GM23248 (cell line): Measurements from ENCODE around the gene VGLL2. TPM values are rescaled to one million over a fixed set of nuclear protein-coding genes. Genes with fewer than 3 reads are reported as not detected.

Source experiments
- DNase-seq: peaks from one replicate; pipeline ENCODE4 v3.0.0-alpha.2; 2015
- H2AFZ ChIP-seq: fragments of 200-600 bp; sonication (generic); 2 replicates; pipeline ENCODE4 v1.6.1; 2016; ENCODE audit warnings: antibody characterized with exemption
- H3F3A ChIP-seq: fragments of 200-600 bp; sonication (generic); 2 replicates; pipeline ENCODE4 v1.6.1; 2016; ENCODE audit warnings: mild to moderate bottlenecking, antibody characterized with exemption, mixed run types; ENCODE audit not compliant: insufficient read depth
- H3K27ac ChIP-seq: fragments of 200-600 bp; sonication (generic); 2 replicates; pipeline ENCODE4 v1.5.1; 2016; ENCODE audit warnings: mild to moderate bottlenecking
- H3K27me3 ChIP-seq: fragments of 200-600 bp; sonication (generic); replicated peaks from 2 replicates; pipeline ENCODE4 v1.6.1; 2016; ENCODE audit warnings: mild to moderate bottlenecking; ENCODE audit not compliant: insufficient read depth
- H3K36me3 ChIP-seq: fragments of 200-600 bp; sonication (generic); 2 replicates; pipeline ENCODE4 v1.6.1; 2016; ENCODE audit warnings: low read depth, mild to moderate bottlenecking
- H3K4me1 ChIP-seq: fragments of 200-600 bp; sonication (generic); 2 replicates; pipeline ENCODE4 v1.6.1; 2016; ENCODE audit warnings: mild to moderate bottlenecking; ENCODE audit not compliant: insufficient read depth
- H3K4me2 ChIP-seq: fragments of 200-600 bp; sonication (generic); one replicate; pipeline ENCODE4 v1.6.1; 2016; ENCODE audit warnings: mild to moderate bottlenecking; ENCODE audit not compliant: unreplicated experiment
- H3K4me3 ChIP-seq: fragments of 200-600 bp; sonication (generic); 2 replicates; pipeline ENCODE4 v1.5.1; 2016; ENCODE audit warnings: mild to moderate bottlenecking
- H3K79me2 ChIP-seq: fragments of 200-600 bp; sonication (generic); 2 replicates; pipeline ENCODE4 v1.6.1; 2016; ENCODE audit warnings: mild to moderate bottlenecking; ENCODE audit not compliant: insufficient read depth
- H3K9ac ChIP-seq: fragments of 200-600 bp; sonication (generic); 2 replicates; pipeline ENCODE4 v1.6.1; 2016; ENCODE audit warnings: mild to moderate bottlenecking
- H3K9me2 ChIP-seq: fragments of 200-600 bp; sonication (generic); 2 replicates; pipeline ENCODE4 v1.6.1; 2016; ENCODE audit warnings: mixed run types, mild to moderate bottlenecking, moderate library complexity; ENCODE audit not compliant: insufficient read depth
- H3K9me3 ChIP-seq: fragments of 200-600 bp; sonication (generic); one replicate; pipeline ENCODE4 v1.6.1; 2017; ENCODE audit warnings: low read depth
- H4K20me1 ChIP-seq: fragments of 200-600 bp; sonication (generic); 2 replicates; pipeline ENCODE4 v1.6.0; 2016; ENCODE audit not compliant: insufficient read depth
- EZH2 ChIP-seq: fragments of 200-600 bp; sonication (generic); IDR thresholded peaks from 2 replicates; pipeline ENCODE4 v1.6.1; 2018; ENCODE audit warnings: antibody characterized with exemption, mild to moderate bottlenecking; ENCODE audit not compliant: insufficient read depth, poor library complexity, severe bottlenecking
- EZH2phosphoT487 ChIP-seq: fragments of 200-600 bp; sonication (generic); IDR thresholded peaks from 2 replicates; pipeline ENCODE4 v1.6.1; 2018; ENCODE audit warnings: antibody characterized with exemption, moderate library complexity, mild to moderate bottlenecking, low read depth; ENCODE audit not compliant: insufficient read depth
- WGBS, 2 experiments: methylation state at CpG; one replicate each; pipeline ENCODE4 v1.1.6; 2015 to 2017; ENCODE audit warnings: low lambda C conversion rate in 2 of 2, low coverage in 1 of 2; ENCODE audit errors: missing lambda C conversion rate in 2 of 2; 5-methylcytosine and 5-hydroxymethylcytosine counted together
- in situ Hi-C: fragments of 300-500 bp; cut with MboI; formaldehyde crosslinking; loops from 2 replicates; pipeline ENCODE4 v1.15.0; 2020
- polyA plus RNA-seq: library from polyadenylated mRNA; unstranded; fragments of >200 nt; fragmentation: Nextera tagmentation; extraction: Ambion mirVana; gene quantifications from 2 replicates; pipeline ENCODE4 v1.2.1, GENCODE V29; 2016
- total RNA-seq: library from RNA; depleted of rRNA; stranded (reverse); fragments of >200 nt; shearing (Covaris generic); gene quantifications from 2 replicates; pipeline ENCODE4 v1.2.3, GENCODE V29; 2014

VGLL2 gene
- total and polyA plus RNA-seq, 2 experiments from 2014 or later, result not detected

DNA sequence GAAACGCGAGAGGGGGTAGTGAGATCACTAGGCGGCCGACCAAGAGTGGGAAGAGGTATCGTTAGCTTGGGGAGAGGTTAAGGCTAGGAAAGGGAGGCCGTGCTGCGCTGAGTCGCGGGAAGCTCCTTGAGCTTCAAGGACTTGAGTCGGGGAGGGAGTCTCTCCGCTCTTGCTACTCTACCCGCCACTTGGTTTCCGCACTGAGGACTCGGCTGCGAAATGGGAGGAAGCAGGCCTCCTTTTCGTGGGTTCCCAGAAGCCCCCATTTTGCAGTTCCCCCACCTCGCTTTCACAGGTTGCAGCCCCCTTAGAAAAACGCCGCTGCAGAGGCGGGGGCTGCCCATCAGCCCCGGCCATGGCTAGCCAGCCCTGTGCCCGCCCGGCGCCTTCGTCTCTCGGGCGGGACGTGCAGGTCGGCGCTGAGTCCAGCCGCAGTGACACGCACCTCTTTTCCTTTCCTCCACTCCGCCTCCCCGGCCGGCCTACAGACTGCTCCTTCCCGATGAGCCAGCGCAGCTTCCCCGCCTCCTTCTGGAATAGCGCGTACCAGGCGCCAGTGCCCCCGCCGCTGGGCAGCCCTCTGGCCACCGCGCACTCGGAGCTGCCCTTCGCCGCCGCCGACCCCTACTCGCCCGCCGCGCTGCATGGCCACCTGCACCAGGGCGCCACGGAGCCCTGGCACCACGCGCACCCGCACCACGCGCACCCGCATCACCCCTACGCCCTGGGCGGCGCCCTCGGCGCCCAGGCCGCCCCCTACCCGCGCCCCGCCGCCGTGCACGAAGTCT, 4.9 kb downstream of the VGLL2 start:
- Histone ChIP-seq H4K20me1 (no peaks in the 10 kb centered on the region), H3K4me2 (no peak overlapping the region), H3F3A (no peaks in the 10 kb centered on the region), H3K27me3 (peaks cover 41% of the 10 kb centered on the region), H3K27ac (no peak overlapping the region), H3K9me2 (no peaks in the 10 kb centered on the region), H3K4me1 (no peaks in the 10 kb centered on the region), H3K36me3 (no peaks in the 10 kb centered on the region), H3K79me2 (no peaks in the 10 kb centered on the region), H3K9me3 (no peaks in the 10 kb centered on the region), H3K4me3 (no peak overlapping the region), H2AFZ (no peak overlapping the region), H3K9ac (no peak overlapping the region)
- no peak for DNase-seq
- in situ Hi-C loops, result no loop called here
- TF ChIP-seq EZH2phosphoT487 (no peak), EZH2 (no peak)
- 60 to 70% methylated on average over 36 to 72 of the region's 74 CpGs for WGBS, 2 experiments

- Histone ChIP-seq H3F3A (no peaks in the 10 kb centered on the region), H3K36me3 (no peaks in the 10 kb centered on the region), H3K9ac (no peak overlapping the region), H3K4me1 (no peaks in the 10 kb centered on the region), H3K4me2 (no peak overlapping the region), H3K9me3 (no peaks in the 10 kb centered on the region), H3K79me2 (no peaks in the 10 kb centered on the region), H3K4me3 (no peak overlapping the region), H3K27me3 (peaks cover 41% of the 10 kb centered on the region), H4K20me1 (no peaks in the 10 kb centered on the region), H3K27ac (no peak overlapping the region), H2AFZ (no peak overlapping the region), H3K9me2 (no peaks in the 10 kb centered on the region)
- DNase-seq, result no peak
- 54 to 56% methylated on average over 17 to 48 of the region's 48 CpGs for WGBS, 2 experiments
- in situ Hi-C loops, result no loop called here
- TF ChIP-seq EZH2 (no peak), EZH2phosphoT487 (no peak)
These were observed 5.6 kb downstream of the VGLL2 start for GRCh38 chr6:117270843-117271507.

GRCh38 chr6:117272032-117272866, 6.9 kb downstream of the VGLL2 start:
- no peaks in the 10 kb centered on the region for H3K36me3 ChIP-seq
- H3K79me2 ChIP-seq, result no peaks in the 10 kb centered on the region
- no peaks in the 10 kb centered on the region for H3K9me3 ChIP-seq
- no peak for TF ChIP-seq EZH2
- no peak for TF ChIP-seq EZH2phosphoT487
- peaks cover 35% of the 10 kb centered on the region for H3K27me3 ChIP-seq
- H3K9me2 ChIP-seq, result no peaks in the 10 kb centered on the region
- H3K4me1 ChIP-seq, result no peaks in the 10 kb centered on the region
- no peaks in the 10 kb centered on the region for H4K20me1 ChIP-seq
- no peak overlapping the region for H3K27ac ChIP-seq
- in situ Hi-C loops, result no loop called here
- no peak for DNase-seq
- no peak overlapping the region for H3K4me2 ChIP-seq
- 49 to 50% methylated on average over 8 of the region's 8 CpGs for WGBS, 2 experiments
- no peak overlapping the region for H3K4me3 ChIP-seq
- no peak overlapping the region for H3K9ac ChIP-seq
- H2AFZ ChIP-seq, result no peak overlapping the region
- no peaks in the 10 kb centered on the region for H3F3A ChIP-seq

GRCh38 chr6:117272891-117273290, 7.5 kb downstream of the VGLL2 start:
- H3K4me2 ChIP-seq, result no peak overlapping the region
- no peak for TF ChIP-seq EZH2
- TF ChIP-seq EZH2phosphoT487, result no peak
- no peak overlapping the region for H3K9ac ChIP-seq
- H3K27ac ChIP-seq, result no peak overlapping the region
- no peak overlapping the region for H2AFZ ChIP-seq
- no peak overlapping the region for H3K4me3 ChIP-seq
- H3F3A ChIP-seq, result no peaks in the 10 kb centered on the region
- H3K9me3 ChIP-seq, result no peaks in the 10 kb centered on the region
- 50 to 52% methylated on average over 1 of the region's 1 CpG for WGBS, 2 experiments
- H3K79me2 ChIP-seq, result no peaks in the 10 kb centered on the region
- no peak for DNase-seq
- no peaks in the 10 kb centered on the region for H3K9me2 ChIP-seq
- peaks cover 28% of the 10 kb centered on the region for H3K27me3 ChIP-seq
- no peaks in the 10 kb centered on the region for H3K36me3 ChIP-seq
- in situ Hi-C loops, result no loop called here
- H4K20me1 ChIP-seq, result no peaks in the 10 kb centered on the region
- no peaks in the 10 kb centered on the region for H3K4me1 ChIP-seq
